Measurements from ENCODE around the gene ARHGAP20. TPM values are rescaled to one million over a fixed set of nuclear protein-coding genes. Genes with fewer than 3 reads are reported as not detected.
A peak's percentile ranks its signal among the peaks of the same experiment; 100 is the strongest.

Gene ARHGAP20
- total RNA-seq, 2 experiments from 2014 or later = not detected

- Mint-ChIP-seq H3K4me3 (no peak overlapping the region), H3K27ac (no peak overlapping the region), H3K36me3 (ENCODE audit: low read depth) (no peaks in the 10 kb centered on the region), H3K9me3 (no peaks in the 10 kb centered on the region), H3K4me1 (no peaks in the 10 kb centered on the region), H3K27me3 (peaks cover 12% of the 10 kb centered on the region)
- DNase-seq = no peak
- CTCF ChIA-PET = no interaction called here
- POLR2A ChIA-PET = no interaction called here
Observed at GRCh38 chr11:110736171-110736553, 23.9 kb upstream of the ARHGAP20 start.

- no peak overlapping the region for H3K4me3 Mint-ChIP-seq
- H3K4me1 Mint-ChIP-seq = no peaks in the 10 kb centered on the region
- H3K36me3 Mint-ChIP-seq (ENCODE audit: low read depth) = no peaks in the 10 kb centered on the region
- no peak overlapping the region for H3K27ac Mint-ChIP-seq
- H3K27me3 Mint-ChIP-seq = peaks cover 12% of the 10 kb centered on the region
- ChIA-PET POLR2A (no interaction called here), CTCF (no interaction called here)
- DNase-seq = no peak
- no peaks in the 10 kb centered on the region for H3K9me3 Mint-ChIP-seq
Observed at GRCh38 chr11:110735455-110736170, 23.4 kb upstream of the ARHGAP20 start.

GRCh38 chr11:110734790-110735189 is 22.6 kb upstream of the ARHGAP20 start:
- no peak for DNase-seq
- ChIA-PET POLR2A (no interaction called here), CTCF (no interaction called here)
- no peaks in the 10 kb centered on the region for H3K36me3 Mint-ChIP-seq (ENCODE audit: low read depth)
- no peaks in the 10 kb centered on the region for H3K9me3 Mint-ChIP-seq
- no peaks in the 10 kb centered on the region for H3K4me1 Mint-ChIP-seq
- H3K27ac Mint-ChIP-seq = no peak overlapping the region
- no peak overlapping the region for H3K4me3 Mint-ChIP-seq
- peaks cover 12% of the 10 kb centered on the region for H3K27me3 Mint-ChIP-seq

GRCh38 chr11:110730773-110731172 is 18.5 kb upstream of the ARHGAP20 start:
- Mint-ChIP-seq H3K27ac (no peak overlapping the region), H3K4me3 (no peak overlapping the region), H3K9me3 (no peaks in the 10 kb centered on the region), H3K36me3 (ENCODE audit: low read depth) (no peaks in the 10 kb centered on the region), H3K27me3 (peaks cover 23% of the 10 kb centered on the region), H3K4me1 (no peaks in the 10 kb centered on the region)
- ChIA-PET CTCF (no interaction called here), POLR2A (no interaction called here)
- DNase-seq = no peak

- Mint-ChIP-seq H3K27me3 (peaks cover 15% of the 10 kb centered on the region), H3K4me1 (no peaks in the 10 kb centered on the region), H3K4me3 (no peak overlapping the region), H3K9me3 (no peaks in the 10 kb centered on the region), H3K36me3 (ENCODE audit: low read depth) (no peaks in the 10 kb centered on the region), H3K27ac (no peak overlapping the region)
- no peak for DNase-seq
- ChIA-PET CTCF (no interaction called here), POLR2A (no interaction called here)
Observed at GRCh38 chr11:110728883-110729282, 16.6 kb upstream of the ARHGAP20 start.

GRCh38 chr11:110728476-110728875 is 16.2 kb upstream of the ARHGAP20 start:
- CTCF ChIA-PET = no interaction called here
- no peaks in the 10 kb centered on the region for H3K36me3 Mint-ChIP-seq (ENCODE audit: low read depth)
- POLR2A ChIA-PET = no interaction called here
- H3K9me3 Mint-ChIP-seq = no peaks in the 10 kb centered on the region
- H3K4me1 Mint-ChIP-seq = no peaks in the 10 kb centered on the region
- DNase-seq = no peak
- no peak overlapping the region for H3K27ac Mint-ChIP-seq
- peaks cover 15% of the 10 kb centered on the region for H3K27me3 Mint-ChIP-seq
- H3K4me3 Mint-ChIP-seq = no peak overlapping the region

GRCh38 chr11:110724358-110724757 is 12.1 kb upstream of the ARHGAP20 start:
- no peaks in the 10 kb centered on the region for H3K36me3 Mint-ChIP-seq (ENCODE audit: low read depth)

GRCh38 chr11:110720431-110721275 is 8.4 kb upstream of the ARHGAP20 start:
- no peak overlapping the region for H3K27ac Mint-ChIP-seq
- H3K27me3 Mint-ChIP-seq = peaks cover 12% of the 10 kb centered on the region
- no peak for DNase-seq
- H3K4me3 Mint-ChIP-seq = no peak overlapping the region
- no peaks in the 10 kb centered on the region for H3K9me3 Mint-ChIP-seq
- POLR2A ChIA-PET = no interaction called here
- no peaks in the 10 kb centered on the region for H3K36me3 Mint-ChIP-seq (ENCODE audit: low read depth)
- no peaks in the 10 kb centered on the region for H3K4me1 Mint-ChIP-seq
- CTCF ChIA-PET = no interaction called here

More at GRCh38 chr11:110724358-110724757, 12.1 kb upstream of the ARHGAP20 start:
- ChIA-PET POLR2A (no interaction called here), CTCF (no interaction called here)
- DNase-seq = no peak
- H3K9me3 Mint-ChIP-seq = no peaks in the 10 kb centered on the region
- H3K4me1 Mint-ChIP-seq = no peaks in the 10 kb centered on the region
- H3K4me3 Mint-ChIP-seq = no peak overlapping the region
- H3K27ac Mint-ChIP-seq = no peak overlapping the region
- peaks cover 25% of the 10 kb centered on the region for H3K27me3 Mint-ChIP-seq

GRCh38 chr11:110716361-110716760 is 4.1 kb upstream of the ARHGAP20 start:
- Mint-ChIP-seq H3K27me3 (peaks cover 39% of the 10 kb centered on the region), H3K4me3 (no peak overlapping the region), H3K36me3 (ENCODE audit: low read depth) (no peaks in the 10 kb centered on the region), H3K4me1 (peaks cover 9% of the 10 kb centered on the region), H3K9me3 (no peaks in the 10 kb centered on the region), H3K27ac (no peak overlapping the region)
- DNase-seq = no peak
- ChIA-PET POLR2A (no interaction called here), CTCF (interaction anchor here (0.6 kb wide), 1 partner anchor 329 kb away, joined by 3 read pairs; no protein-coding TSS in a partner anchor)

- Mint-ChIP-seq H3K27me3 (peaks cover 44% of the 10 kb centered on the region), H3K4me1 (peaks cover 12% of the 10 kb centered on the region), H3K9me3 (no peaks in the 10 kb centered on the region), H3K4me3 (no peak overlapping the region), H3K36me3 (ENCODE audit: low read depth) (no peaks in the 10 kb centered on the region), H3K27ac (no peak overlapping the region)
- ChIA-PET POLR2A (no interaction called here), CTCF (no interaction called here)
- DNase-seq = no peak
Observed at GRCh38 chr11:110715541-110715940, 3.3 kb upstream of the ARHGAP20 start.

- no peak for DNase-seq
- Mint-ChIP-seq H3K9me3 (no peaks in the 10 kb centered on the region), H3K27ac (no peak overlapping the region), H3K4me1 (peaks cover 14% of the 10 kb centered on the region), H3K4me3 (peak overlapping the region; percentile 23), H3K36me3 (ENCODE audit: low read depth) (no peaks in the 10 kb centered on the region), H3K27me3 (peaks cover 56% of the 10 kb centered on the region)
- ChIA-PET CTCF (interaction anchor here (1.4 kb wide), 1 partner anchor 134 kb away, joined by 3 read pairs; no protein-coding TSS in a partner anchor), POLR2A (no interaction called here)
Observed at GRCh38 chr11:110713449-110713776, 1.2 kb upstream of the ARHGAP20 start.

- ChIA-PET POLR2A (no interaction called here), CTCF (interaction anchor here (1.4 kb wide), 1 partner anchor 133 kb away, joined by 3 read pairs; no protein-coding TSS in a partner anchor)
- Mint-ChIP-seq H3K27me3 (peaks cover 61% of the 10 kb centered on the region), H3K27ac (no peak overlapping the region), H3K36me3 (ENCODE audit: low read depth) (no peaks in the 10 kb centered on the region), H3K4me1 (peaks cover 14% of the 10 kb centered on the region), H3K4me3 (peak overlapping the region; percentile 23), H3K9me3 (no peaks in the 10 kb centered on the region)
- DNase-seq = no peak
Observed at GRCh38 chr11:110712659-110713448, 617 bp upstream of the ARHGAP20 start.

- ChIA-PET CTCF (no interaction called here), POLR2A (no interaction called here)
- DNase-seq = no peak
- Mint-ChIP-seq H3K4me3 (peak overlapping the region; percentile 60), H3K9me3 (no peaks in the 10 kb centered on the region), H3K4me1 (peaks cover 14% of the 10 kb centered on the region), H3K36me3 (ENCODE audit: low read depth) (no peaks in the 10 kb centered on the region), H3K27me3 (peaks cover 66% of the 10 kb centered on the region), H3K27ac (no peak overlapping the region)
Observed at GRCh38 chr11:110711448-110711775, 825 bp downstream of the ARHGAP20 start.
